Tibial nerve (tissue), 4 donors: ENCODE results near the gene SRGAP3.

Source experiments
- CTCF ChIP-seq, 5 experiments: fragments of 200-600 bp in 3 of 5; fragments of 450-650 bp in 2 of 5; sonication (generic) in 3 of 5; IDR thresholded peaks; one replicate each; pipeline ENCODE4 v1.5.1; 2016 to 2019; ENCODE audit warnings: antibody characterized with exemption in 5 of 5, mild to moderate bottlenecking in 3 of 5, moderate library complexity in 2 of 5
- EP300 ChIP-seq, 2 donors: sonication (generic); formaldehyde crosslinking; IDR thresholded peaks; one replicate each; pipeline ENCODE4 v1.6.1; 2017; ENCODE audit warnings: antibody characterized with exemption in 2 of 2, mild to moderate bottlenecking in 1 of 2

DNA sequence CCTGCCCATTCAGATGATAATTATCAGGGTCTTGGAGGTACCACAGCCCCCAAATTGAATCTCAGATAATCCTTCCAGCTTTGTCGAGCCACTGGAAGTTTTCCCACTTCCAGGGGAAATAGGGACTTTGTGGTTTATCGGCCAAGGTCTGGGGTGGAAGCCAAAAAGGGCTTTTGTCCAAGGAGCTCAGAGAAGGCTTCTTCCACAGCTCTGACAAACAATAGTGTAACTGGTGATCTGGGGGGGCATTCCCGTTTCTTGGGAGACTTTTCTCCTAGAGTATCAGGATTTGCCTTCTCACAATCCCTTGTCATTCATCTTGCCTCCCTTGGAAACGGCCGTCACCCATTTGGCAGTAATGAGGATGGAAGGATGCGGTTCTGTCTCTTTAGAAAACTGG is 18.4 kb downstream of the SRGAP3 start:
- no peak for TF ChIP-seq CTCF (IDR thresholded peaks at IDR 0.05)
- TF ChIP-seq EP300 (IDR thresholded peaks at IDR 0.05) = no peak
